ELF-1 (cell line): ENCODE measurements around the gene CIBAR2.

Source experiments
- DNase-seq: peaks from one replicate; pipeline ENCODE4 v3.0.0-alpha.2; 2016; ENCODE audit warnings: low read depth, low spot score

CIBAR2 gene

DNA sequence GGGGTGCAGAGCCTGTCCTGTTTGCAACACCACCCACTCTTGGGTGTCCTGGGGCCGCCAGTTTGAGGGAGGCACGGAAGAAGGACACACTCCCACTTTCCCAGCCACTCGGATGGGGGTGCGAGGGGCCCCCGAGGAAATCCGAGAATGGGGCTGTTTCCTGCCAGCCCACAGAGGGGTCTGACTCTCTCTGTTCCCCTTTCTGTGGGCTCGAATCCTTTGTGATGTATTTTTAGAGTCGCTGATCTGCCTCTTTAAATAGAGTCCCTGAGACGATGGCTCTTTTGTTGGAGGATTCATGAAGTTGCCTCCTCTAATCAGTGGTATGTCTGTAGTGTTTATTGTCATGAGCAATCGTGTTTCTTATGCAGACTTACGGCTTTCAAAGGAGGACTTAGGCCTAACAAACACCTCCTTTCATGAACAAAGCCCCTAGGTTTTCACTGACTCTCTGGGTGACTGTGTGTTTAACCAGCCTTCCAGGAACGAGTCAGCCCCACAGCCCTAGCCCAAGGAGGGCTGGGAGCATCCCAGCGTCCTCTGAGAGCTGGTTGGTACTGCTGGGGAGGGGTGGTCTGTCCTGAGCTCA is 29.1 kb downstream of the CIBAR2 start:
- peak; percentile 76 for DNase-seq

DNA sequence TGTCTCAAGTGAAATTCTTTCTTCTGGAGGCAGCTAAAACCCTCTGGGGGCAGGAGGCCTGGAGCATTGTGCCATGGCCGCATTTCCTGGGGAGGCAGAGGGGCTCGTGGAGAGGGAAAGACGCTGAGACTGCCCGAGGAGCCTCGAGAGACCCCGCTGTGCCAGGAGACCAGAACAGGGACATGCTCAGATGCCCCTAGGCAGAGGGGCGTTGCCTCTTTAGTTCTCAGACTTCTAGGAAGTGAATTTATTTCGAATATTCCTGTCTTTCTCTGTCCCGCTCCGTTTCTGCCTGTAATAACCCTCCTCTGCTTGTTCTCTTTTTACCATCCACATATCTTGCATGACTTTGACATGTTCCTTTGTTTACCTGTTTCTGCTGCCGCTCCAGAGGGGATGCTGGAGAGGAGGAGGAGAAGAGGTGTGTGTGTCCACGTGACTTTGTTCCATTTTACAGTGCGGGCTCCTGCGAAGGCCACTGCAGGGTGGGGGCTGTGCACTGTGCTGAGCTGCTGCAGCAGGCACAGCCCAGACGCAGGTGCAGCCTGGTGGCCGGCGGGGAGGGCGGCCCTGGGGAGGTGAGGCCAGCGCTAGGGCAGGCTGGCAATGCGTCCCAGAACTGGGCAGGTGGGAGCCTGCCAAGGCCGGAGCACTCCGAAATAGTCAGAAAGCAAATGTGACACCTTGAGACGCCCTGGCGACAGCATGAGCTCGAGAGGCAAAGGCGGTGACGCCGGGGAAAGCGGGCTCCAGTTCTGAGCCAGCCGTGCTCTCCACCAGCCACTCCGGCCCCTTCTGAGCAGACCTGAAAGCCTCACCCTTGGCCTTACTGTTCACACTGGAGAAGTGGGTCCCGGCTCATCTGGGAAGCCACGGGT is 29.9 kb downstream of the CIBAR2 start:
- peak; percentile 81 for DNase-seq

DNA sequence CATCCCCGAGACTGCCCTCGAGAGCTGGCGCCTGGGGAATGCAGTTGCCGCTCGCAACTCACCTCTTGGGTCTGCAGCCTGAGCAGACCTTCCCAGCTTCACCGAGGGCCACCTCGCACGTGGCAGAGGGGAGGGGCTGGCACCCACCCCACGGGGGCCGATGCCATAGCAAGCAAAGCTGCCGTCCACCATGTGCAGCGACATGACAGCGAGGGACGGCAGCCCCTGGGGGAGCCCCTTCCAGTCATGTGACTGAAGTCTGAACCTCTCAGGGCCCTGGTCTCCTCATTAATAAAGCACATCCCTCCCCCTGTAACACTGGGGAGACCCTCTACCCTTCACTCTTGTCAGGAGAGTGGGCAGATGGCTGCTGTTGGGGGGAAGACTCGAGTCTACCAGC is 30.5 kb downstream of the CIBAR2 start:
- DNase-seq: peak; percentile 41

DNA sequence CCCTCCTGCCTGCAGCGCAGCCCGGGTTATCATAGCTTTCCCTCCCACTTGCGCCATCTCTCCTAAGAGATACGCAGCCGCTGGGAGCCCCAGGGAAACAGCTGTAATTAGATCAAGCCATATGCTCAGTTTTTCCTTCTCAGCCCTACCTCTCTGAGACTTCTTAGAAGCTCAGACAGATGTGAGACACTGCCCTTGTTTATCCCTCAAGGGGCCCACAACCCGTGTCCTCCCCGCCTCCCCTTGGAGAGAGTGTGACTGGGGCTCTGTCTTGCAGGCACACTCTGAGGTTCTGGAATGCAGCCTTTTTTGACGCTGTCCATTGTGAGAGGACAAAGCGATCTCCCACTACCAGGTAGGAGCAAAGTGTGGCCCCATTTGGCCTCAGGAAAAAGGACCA is 31.2 kb downstream of the CIBAR2 start:
- DNase-seq: peak; percentile 87

DNA sequence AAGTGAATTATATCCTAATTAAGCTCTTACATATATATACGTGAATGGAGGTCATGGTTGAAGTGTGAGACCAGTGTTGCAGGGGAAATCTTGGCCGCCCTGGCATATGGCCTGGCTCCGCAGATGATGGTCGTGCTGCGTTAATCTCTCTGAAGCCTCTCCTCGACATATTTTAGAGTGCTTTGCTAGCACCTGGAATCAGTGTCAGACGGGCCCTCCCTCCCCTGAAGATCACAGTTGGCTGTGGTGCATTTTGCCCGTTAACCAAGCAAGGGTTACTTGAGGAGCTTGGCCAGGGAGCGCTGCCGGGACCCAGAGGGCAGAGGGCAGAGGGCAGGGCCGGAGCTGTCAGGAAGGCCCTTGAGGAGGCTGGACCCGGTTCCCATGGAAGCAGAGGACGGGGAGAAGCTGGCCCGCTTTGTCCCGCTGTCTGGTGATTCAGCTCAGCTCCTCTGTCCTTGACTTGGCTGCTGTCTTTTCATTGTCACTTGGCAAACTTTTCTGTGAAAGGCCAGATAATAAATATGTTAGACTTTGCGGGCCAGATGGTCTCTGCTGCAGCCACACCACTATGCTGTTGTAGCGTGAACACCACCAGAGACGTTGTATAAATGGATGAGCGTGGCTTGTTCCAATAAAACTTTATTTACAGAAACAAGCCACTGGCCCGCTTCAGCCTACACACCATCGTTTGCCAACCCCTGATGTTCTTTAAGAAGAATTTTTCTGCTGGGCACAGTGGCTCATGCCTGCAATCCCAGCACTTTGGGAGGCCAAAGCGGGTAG is 32.3 kb downstream of the CIBAR2 start:
- DNase-seq: no peak

GRCh38 chr16:85078952-85079351 is 33.3 kb downstream of the CIBAR2 start:
- no peak for DNase-seq

DNA sequence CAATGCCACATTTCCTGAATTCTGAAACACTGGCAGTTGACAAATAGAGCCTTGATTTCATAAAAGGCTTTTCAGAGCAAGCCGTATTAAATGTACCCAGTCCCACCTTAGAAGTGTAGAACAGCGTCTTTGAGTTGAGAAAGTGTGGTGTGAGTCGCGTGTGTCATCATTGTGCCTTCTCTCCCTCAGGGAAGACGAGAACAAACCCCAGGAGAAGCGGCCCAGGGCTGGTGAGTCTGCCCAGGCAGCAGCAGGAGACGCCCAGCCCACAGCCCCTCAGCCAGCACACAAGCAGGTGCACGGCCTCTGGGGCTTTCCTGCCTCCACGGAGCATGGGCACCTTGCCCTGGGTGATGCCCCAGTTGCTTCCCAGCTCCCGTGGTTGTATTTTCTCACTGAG is 34.0 kb downstream of the CIBAR2 start:
- no peak for DNase-seq

DNA sequence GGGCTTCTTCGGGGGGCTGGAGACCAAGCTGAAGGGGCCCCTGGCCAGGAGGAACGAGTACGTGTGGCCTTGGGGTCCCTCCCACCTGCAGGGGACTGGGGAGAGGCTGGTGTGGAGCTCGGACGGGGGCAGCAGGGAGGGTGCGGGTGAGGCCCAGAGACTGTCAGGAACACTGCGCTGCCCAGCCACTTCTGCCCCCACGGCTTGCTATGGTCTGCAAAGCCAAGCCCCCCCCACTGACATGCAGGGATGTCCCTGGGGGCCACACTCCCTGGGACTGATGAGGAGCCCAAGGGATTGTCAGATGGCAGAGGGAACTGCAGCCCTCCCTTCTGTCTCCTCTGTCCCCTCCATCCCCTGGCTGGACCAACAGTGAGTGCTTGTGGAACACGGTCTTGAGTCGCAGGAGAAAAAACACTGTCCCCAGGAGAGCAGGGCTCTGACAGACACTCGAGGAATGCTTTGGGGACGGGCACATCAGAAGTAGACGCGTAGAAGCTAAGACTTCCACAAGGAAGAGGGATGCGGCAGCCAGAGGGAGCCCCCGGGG is 34.6 kb downstream of the CIBAR2 start:
- DNase-seq: no peak

- no peak for DNase-seq
Measured at GRCh38 chr16:85077039-85077438, 35.2 kb downstream of the CIBAR2 start.

DNA sequence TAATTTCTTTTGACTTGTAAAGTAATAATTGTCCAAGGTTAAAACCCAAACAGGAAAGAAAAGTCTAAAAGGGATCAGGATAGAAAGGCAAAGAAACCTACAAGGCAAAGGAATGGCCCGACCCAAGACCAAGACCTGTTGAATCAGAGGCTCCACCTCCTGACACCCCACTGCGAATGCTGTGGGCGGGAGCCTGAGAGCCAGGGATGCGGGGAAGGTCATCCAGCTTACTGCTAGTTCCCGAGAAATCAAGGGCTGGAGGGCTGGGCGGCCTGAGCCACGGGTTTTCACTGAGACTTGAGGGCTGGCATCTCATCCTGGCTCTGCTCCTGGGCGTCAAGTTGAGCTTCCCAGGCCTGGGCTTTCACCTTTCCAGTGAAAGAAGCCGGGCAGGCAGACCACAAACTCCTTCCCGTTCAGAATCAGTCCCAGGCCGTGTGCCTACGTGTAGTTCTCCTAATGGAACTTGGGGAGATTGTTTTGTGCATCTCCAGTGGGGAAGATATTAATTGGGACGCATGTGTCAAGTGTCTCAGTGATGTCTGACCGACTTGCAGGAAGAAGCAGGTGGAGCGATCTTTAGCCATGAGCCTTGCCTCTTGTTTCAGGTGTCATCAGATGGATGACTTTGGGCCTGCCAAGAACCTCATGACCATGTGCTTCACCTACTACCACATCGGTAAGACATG is 36.9 kb downstream of the CIBAR2 start:
- peak; percentile 73 for DNase-seq

DNA sequence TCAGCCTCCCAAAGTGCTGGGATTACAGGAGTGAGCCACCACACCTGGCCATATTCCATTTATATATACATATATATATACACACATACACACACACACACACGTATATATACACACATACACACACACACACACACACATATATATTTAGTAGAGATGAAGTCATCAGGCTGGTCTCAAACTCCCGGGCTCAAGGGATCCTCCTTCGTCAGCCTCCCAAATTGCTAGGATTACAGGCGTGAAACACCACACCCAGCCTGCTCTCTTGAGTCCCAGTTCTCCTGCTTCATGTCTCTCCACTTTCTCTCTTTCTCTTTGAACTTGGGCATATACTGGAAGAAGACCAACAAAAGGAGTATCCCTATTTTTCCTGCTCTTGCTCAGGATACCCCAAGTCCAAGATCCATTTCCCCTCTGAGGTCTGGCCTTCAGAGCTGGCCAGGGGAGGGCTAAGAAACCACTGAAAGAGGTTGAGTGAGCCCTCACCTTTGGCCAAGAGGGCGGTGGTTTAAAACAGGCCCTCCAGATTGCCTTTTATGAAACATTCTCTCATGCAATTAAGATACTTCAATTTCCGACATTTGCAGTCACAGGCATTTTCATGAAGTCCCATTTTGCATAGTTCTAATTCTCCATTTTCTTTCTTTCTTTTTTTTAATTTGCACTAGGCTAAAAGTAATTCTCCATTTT is 37.9 kb downstream of the CIBAR2 start:
- no peak for DNase-seq

GRCh38 chr16:85072947-85073346 is 39.3 kb downstream of the CIBAR2 start:
- no peak for DNase-seq

- DNase-seq: no peak
Measured at GRCh38 chr16:85072076-85072860, 40.0 kb downstream of the CIBAR2 start.

- no peak for DNase-seq
Measured at GRCh38 chr16:85069171-85069570, 43.1 kb downstream of the CIBAR2 start.

- DNase-seq: no peak
Measured at GRCh38 chr16:85068746-85069145, 43.5 kb downstream of the CIBAR2 start.

DNA sequence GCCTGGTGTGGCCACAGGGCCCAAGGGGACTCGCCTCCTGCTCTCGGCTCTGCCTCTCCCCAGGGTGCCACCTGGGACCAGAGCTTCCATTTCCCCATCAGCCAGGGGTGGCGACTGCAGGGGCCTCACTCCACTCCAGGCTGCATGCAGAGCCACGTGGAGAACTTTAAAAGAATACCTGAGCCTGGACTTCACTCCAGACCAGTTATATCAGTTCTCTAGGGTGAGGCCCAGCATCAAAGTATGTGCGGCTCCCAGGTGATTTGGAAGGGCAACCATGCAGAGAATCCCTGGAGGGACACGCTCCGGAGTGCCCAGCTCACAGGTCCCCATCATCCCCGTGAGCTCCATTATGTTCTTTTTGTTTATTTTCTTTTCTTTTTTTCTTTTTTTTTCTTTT is 44.8 kb downstream of the CIBAR2 start:
- DNase-seq: no peak

DNA sequence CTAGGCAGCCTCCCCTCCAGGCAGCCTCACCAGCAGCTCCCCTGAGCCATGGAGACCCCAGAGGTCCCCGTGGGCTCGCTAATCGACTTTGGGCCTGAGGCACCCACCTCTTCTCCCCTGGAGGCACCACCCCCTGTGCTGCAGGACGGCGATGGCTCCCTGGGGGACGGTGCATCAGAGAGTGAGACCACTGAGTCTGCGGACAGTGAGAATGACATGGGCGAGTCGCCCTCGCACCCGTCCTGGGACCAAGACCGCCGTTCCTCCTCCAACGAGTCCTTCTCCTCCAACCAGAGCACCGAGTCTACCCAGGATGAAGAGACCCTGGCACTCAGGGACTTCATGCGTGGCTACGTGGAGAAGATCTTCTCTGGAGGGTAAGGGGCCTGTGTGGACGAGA is 45.2 kb downstream of the CIBAR2 start:
- DNase-seq: no peak

- no peak for DNase-seq
Measured at GRCh38 chr16:85066346-85066885, 45.9 kb downstream of the CIBAR2 start.

- DNase-seq: no peak
Measured at GRCh38 chr16:85065099-85065498, 47.2 kb downstream of the CIBAR2 start.

- DNase-seq: no peak
Measured at GRCh38 chr16:85064186-85064585, 48.1 kb downstream of the CIBAR2 start.
